CD4-positive, alpha-beta T cell treated with Interferon alpha-2 for 1 hour (primary cell): Measurements from ENCODE around the gene HS3ST2.
A peak's percentile ranks its signal among the peaks of the same experiment; 100 is the strongest.
"Not testable (repeated sequence)": the region's sequence is repeated elsewhere in the genome, so short reads cannot be mapped to it uniquely, and the experiment has no call there.

Source experiments
- DNase-seq, 2 donors: peaks; one replicate each; pipeline ENCODE4 v3.0.0-alpha.2; 2020 to 2022

Gene HS3ST2

GRCh38 chr16:22938647-22939046 lies 124.7 kb downstream of the HS3ST2 start:
- no peak for DNase-seq

- not testable (repeated sequence) for DNase-seq
Measured at GRCh38 chr16:22939744-22940363, 125.9 kb downstream of the HS3ST2 start.

GRCh38 chr16:22941970-22942501 lies 128.1 kb downstream of the HS3ST2 start:
- DNase-seq: no peak

DNA sequence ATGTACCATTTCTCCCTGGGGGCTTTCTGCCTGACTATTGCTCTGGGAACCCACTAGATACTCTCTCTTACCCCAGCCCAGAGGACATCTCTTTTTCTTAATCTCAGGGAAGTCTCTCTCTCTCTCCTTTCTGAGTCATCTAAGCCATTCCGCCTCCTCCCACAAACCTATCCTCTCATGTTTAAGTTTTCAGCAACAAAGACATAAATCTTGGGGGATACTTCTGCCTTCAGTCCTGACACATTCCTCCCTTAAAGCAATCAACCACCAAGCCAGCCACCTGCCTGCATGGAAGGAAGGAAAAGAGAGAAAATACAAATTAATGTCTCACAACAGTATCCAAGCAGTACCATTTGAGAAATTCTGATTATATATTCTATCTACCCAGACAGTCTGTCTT lies 128.8 kb downstream of the HS3ST2 start:
- DNase-seq: no peak

DNA sequence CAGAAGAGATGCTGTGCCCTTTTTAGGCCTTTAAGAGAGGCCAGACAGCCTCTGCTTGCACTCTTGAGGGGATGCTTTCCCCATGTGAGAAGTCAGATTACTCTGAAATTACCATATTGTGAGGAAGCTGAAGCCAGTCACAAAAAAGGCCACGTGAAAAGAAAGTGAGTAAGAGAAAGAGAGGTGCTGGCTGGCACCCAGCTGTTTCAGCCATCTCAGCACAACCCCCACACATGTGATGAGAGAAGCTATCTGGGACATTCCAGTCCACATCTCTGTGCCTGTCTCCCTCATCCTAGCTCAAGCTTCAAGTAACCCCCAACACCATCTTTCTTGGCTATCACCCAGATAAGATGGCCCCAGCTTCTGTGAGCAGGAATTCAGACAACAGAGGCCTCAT lies 131.4 kb downstream of the HS3ST2 start:
- DNase-seq: no peak

- DNase-seq: no peak
Measured at GRCh38 chr16:22946433-22946832, 132.5 kb downstream of the HS3ST2 start.

GRCh38 chr16:22948058-22948602 lies 134.2 kb downstream of the HS3ST2 start:
- DNase-seq: no peak

GRCh38 chr16:22948603-22949368 lies 134.8 kb downstream of the HS3ST2 start:
- DNase-seq: peak; percentile 40 to 45

- DNase-seq: no peak
Measured at GRCh38 chr16:22955461-22956070, 141.6 kb downstream of the HS3ST2 start.

GRCh38 chr16:22961206-22961605 lies 147.2 kb downstream of the HS3ST2 start:
- DNase-seq: no peak

DNA sequence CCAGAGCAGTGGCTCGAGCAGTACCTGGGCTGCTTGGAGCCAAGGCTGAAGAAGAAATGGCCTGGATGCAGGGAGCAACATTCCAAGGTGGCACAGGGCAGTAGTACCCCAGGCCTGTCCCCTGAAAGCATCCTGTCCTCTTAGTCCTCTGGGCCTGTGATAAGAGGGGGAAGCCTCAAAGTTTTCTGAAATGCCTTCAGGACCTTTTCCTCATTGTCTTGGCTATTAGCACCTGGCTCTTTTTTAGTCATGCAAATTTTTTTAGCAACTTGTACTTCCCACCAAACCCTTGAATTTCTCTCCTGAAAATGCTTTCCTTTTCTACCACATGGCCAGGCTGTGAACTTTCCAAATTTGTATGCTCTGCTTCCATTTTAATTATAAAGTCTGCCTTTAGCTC lies 148.9 kb downstream of the HS3ST2 start:
- no peak for DNase-seq
